Measurements from ENCODE around the gene MSL1. TPM values are rescaled to one million over a fixed set of nuclear protein-coding genes. Genes with fewer than 3 reads are reported as not detected.

MSL1 gene
- total and polyA plus RNA-seq, 2 of the 4 experiments (the other 2 are of a cell fraction), result 28.3 to 48.4 TPM

DNA sequence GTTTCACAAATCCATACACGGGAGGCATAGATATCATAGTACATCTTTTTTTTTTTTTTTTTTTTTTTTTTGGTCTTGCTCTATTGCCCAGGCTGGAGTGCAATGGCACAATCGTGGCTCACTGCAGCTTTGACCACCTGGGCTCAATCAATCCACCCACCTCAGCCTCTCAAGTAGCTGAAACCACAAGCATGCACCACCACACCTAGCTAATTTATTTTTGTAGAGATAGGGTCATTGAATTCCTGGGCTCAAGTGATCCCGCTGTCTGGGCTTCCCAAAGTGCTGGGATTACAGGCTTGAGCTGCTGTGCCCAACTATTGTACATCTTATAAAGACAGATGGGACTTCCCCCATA is 52.0 kb downstream of the MSL1 start:
- no peak for DNase-seq
- ChIA-PET POLR2A (ENCODE audit: unreplicated experiment) (interaction anchor here (0.5 to 0.6 kb wide), 2 partner anchors 78 to 278 kb away, joined by 3 read pairs; no protein-coding TSS in a partner anchor), CTCF (interaction anchor here (1.4 kb wide), 1 partner anchor 61 kb away, joined by 5 read pairs; no protein-coding TSS in a partner anchor)
- Histone ChIP-seq H3K79me1 (ENCODE audit: low read depth in 1 of 2, low read length in 2 of 2) (peaks cover 14 to 39% of the 10 kb centered on the region in 2 experiments), H3K18ac (ENCODE audit: low read depth, low read length) (no peak overlapping the region), H2AK9ac (replicated peaks; ENCODE audit: low read depth, low read length, poor library complexity) (no peak overlapping the region), H4K5ac (ENCODE audit: low read depth, low read length) (no peak overlapping the region), H3K27ac (ENCODE audit: insufficient read depth, low read length) (no peak overlapping the region), H3K4me2 (ENCODE audit: low read depth, low read length) (no peak overlapping the region), H3K36me3 (ENCODE audit: control insufficient read depth, insufficient read depth, low read length) (peaks cover 49% of the 10 kb centered on the region), H2BK20ac (ENCODE audit: low read depth, low read length) (no peak overlapping the region), H3K4ac (ENCODE audit: low read depth, low read length) (no peak overlapping the region), H3K27me3 (ENCODE audit: control insufficient read depth, insufficient read depth, low read length) (no peaks in the 10 kb centered on the region), H3K9me3 (ENCODE audit: control insufficient read depth, insufficient read depth, low read length) (no peaks in the 10 kb centered on the region), H3K4me1 (ENCODE audit: control insufficient read depth, insufficient read depth, low read length) (peaks cover 8% of the 10 kb centered on the region), H4K20me1 (ENCODE audit: insufficient read depth, low read length) (peaks cover 14% of the 10 kb centered on the region), H3K9ac (ENCODE audit: low read depth, low read length) (no peak overlapping the region), H3K56ac (ENCODE audit: extremely low read depth, insufficient read depth, low read length) (no peak overlapping the region), H3K23ac (ENCODE audit: low read depth, low read length) (no peak overlapping the region), H2AFZ (replicated peaks; ENCODE audit: low read length, poor library complexity) (no peak overlapping the region), H4K8ac (ENCODE audit: low read depth in 2 of 2, low read length in 2 of 2) (no peak overlapping the region), H2AK5ac (ENCODE audit: low read depth, low read length) (no peak overlapping the region), H3K14ac (replicated peaks; ENCODE audit: low read depth, low read length) (no peak overlapping the region), H4K91ac (ENCODE audit: insufficient read depth, low read depth, low read length) (no peak overlapping the region), H2BK15ac (ENCODE audit: low read depth, low read length) (no peak overlapping the region), H3K4me3 (ENCODE audit: insufficient read depth, low read depth, low read length) (no peak overlapping the region), H2BK120ac (ENCODE audit: low read depth, low read length) (no peak overlapping the region), H3K9me1 (ENCODE audit: insufficient read depth, low read length) (peaks cover 8% of the 10 kb centered on the region; the same call in 1 of the 2 replicates), H2BK5ac (ENCODE audit: low read depth, low read length, poor library complexity, severe bottlenecking) (no peak overlapping the region)
- TF ChIP-seq MAZ (IDR thresholded peaks at IDR 0.05; ENCODE audit: borderline replicate concordance, low read depth, low read length) (no peak), SMC3 (IDR thresholded peaks at IDR 0.05; ENCODE audit: low read depth, low read length) (no peak), MXI1 (IDR thresholded peaks at IDR 0.05; ENCODE audit: borderline replicate concordance, low read depth, low read length) (no peak), POLR2A (IDR thresholded peaks at IDR 0.05; ENCODE audit: low read depth, low read length) (no peak), CEBPB (IDR thresholded peaks at IDR 0.05; ENCODE audit: low read depth, low read length) (no peak), BHLHE40 (IDR thresholded peaks at IDR 0.05; ENCODE audit: low read depth, low read length) (no peak), RCOR1 (IDR thresholded peaks at IDR 0.05; ENCODE audit: insufficient replicate concordance, low read length) (no peak)
- TF ChIP-seq, protein P1, sequence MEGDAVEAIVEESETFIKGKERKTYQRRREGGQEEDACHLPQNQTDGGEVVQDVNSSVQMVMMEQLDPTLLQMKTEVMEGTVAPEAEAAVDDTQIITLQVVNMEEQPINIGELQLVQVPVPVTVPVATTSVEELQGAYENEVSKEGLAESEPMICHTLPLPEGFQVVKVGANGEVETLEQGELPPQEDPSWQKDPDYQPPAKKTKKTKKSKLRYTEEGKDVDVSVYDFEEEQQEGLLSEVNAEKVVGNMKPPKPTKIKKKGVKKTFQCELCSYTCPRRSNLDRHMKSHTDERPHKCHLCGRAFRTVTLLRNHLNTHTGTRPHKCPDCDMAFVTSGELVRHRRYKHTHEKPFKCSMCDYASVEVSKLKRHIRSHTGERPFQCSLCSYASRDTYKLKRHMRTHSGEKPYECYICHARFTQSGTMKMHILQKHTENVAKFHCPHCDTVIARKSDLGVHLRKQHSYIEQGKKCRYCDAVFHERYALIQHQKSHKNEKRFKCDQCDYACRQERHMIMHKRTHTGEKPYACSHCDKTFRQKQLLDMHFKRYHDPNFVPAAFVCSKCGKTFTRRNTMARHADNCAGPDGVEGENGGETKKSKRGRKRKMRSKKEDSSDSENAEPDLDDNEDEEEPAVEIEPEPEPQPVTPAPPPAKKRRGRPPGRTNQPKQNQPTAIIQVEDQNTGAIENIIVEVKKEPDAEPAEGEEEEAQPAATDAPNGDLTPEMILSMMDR (conservative IDR thresholded peaks at IDR 0.05; ENCODE audit: low read depth, low read length), result no peak
- TF ChIP-seq, protein P2, sequence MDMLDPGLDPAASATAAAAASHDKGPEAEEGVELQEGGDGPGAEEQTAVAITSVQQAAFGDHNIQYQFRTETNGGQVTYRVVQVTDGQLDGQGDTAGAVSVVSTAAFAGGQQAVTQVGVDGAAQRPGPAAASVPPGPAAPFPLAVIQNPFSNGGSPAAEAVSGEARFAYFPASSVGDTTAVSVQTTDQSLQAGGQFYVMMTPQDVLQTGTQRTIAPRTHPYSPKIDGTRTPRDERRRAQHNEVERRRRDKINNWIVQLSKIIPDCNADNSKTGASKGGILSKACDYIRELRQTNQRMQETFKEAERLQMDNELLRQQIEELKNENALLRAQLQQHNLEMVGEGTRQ (IDR thresholded peaks at IDR 0.05; ENCODE audit: low read depth, low read length), result no peak
- intact Hi-C loops (cut with micrococcal nuclease), result no loop called here
- ATAC-seq (ENCODE audit: low read depth), result no peak
- in situ Hi-C loops (cut with MboI; ENCODE audit: low sequenced_read_pairs), result no loop called here
- dilution Hi-C loops (cut with HindIII; ENCODE audit: low sequenced_read_pairs, unreplicated experiment), result no loop called here
- BruUV-seq (replicated peaks), result no TSS peak
- no CpG with 5 or more reads among the region's 3 CpGs for WGBS, 2 experiments (ENCODE audit: extremely low coverage in 2 of 2, insufficient read length in 1 of 2)
